Activated CD8-positive, alpha-beta memory T cell treated with anti-CD3 and anti-CD28 coated beads for 36 hours (primary cell): ENCODE data around the gene FYB2. TPM values are rescaled to one million over a fixed set of nuclear protein-coding genes. Genes with fewer than 3 reads are reported as not detected.

Source experiments
- CTCF ChIA-PET: fragments of 350-600 bp; sonication (Branson Sonifier 250); formaldehyde crosslinking; loops from one replicate; lab custom pipeline; 2021; ENCODE audit warnings: antibody characterized with exemption; lab: Charles Lee
- POLR2A ChIA-PET: fragments of 350-600 bp; sonication (Branson Sonifier 250); formaldehyde crosslinking; loops from one replicate; lab custom pipeline; 2021; ENCODE audit warnings: antibody characterized with exemption; lab: Charles Lee
- total RNA-seq, 2 experiments: library from RNA; stranded (reverse); gene quantifications; one replicate each; pipeline ENCODE4 v1.2.3, GENCODE V29; 2021

FYB2 gene
- not detected for total RNA-seq

DNA sequence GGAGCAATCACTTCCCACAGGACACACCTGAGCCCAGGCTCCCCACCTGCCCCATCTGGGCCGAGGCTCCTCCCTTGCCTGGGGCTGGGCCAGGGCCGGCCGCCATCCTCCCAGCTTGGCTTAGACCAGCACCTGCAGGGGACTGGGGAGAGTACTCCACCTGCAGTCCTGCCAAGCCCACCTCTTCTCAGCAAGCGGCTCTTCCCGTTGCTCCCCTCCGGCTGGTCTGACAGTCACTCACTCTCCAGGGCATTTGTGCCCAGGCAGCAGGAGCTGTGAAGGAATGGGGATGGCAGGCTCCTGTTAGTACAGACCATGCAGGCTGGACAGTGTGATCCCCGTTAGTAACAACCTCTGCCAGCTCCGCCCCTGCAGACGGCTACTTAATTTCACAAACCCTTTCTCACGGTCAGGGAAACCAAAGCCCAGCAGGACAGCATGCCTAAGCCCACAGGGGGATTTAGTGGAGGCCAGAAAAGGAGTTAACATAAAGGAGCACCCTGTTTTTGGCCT lies at the start of gene FYB2:
TSS of gene FYB2 (minus strand) at position 18 of the 513 bp plus-strand sequence. CDS start 114 bp downstream, outside the sequence.
- ChIA-PET POLR2A (no interaction called here), CTCF (no interaction called here)

DNA sequence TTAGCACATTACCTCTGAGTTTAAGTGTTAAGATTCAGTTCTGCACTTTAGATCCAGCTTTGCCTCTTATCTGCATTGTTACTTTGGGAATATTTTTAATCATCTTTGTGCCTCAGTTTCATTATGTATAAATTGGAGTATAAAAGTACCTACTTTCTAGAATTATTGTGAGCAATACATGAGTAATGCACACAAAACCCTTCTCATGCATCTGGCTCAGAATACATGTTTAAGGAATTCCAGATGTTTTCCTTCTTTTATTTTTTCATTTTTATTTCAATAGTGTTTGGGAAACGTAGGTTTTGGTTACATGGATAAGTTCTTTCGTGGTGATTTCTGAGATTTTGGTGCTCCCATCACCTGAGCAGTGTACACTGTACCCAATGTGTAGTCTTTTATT lies 49.6 kb upstream of the FYB2 start:
- ChIA-PET POLR2A (no interaction called here), CTCF (no interaction called here)

DNA sequence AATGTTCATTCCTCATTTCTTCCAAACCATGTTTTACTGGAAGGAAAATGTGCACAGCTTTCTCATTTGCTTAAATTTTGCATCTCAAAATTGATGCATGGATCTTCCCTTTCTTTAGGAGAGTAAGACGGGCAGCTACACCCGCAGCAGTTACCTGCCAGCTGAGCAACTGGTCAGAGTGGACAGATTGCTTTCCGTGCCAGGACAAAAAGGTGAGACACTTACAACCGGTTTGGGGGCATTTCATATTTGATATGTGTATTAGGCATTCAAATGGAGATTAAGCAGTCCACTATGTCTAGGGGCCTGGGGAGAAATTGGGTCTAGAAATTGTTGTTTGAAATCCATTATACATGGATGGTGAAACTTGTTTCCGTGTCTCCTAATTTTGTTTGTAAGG lies 48.3 kb upstream of the FYB2 start:
- ChIA-PET CTCF (no interaction called here), POLR2A (no interaction called here)

DNA sequence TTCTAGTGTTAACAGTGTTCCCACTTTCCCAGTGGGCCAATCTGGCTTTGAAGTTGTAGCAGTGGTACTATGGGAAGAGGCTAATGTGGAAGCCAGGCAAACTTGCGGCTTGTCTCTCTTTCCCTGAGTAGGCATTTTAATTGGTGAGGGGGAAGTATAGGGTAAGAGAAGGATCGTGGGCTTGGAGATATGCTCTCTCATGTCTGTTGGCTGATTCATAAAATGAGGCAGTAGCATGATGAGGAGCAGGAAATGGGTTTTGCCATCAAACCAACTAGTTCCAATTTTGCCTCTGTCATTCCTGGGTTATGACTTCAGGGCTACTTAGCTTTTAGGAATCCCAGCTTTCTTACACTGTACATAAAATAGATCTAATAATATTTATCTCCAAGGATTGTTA lies 47.5 kb upstream of the FYB2 start:
- ChIA-PET POLR2A (no interaction called here), CTCF (no interaction called here)

DNA sequence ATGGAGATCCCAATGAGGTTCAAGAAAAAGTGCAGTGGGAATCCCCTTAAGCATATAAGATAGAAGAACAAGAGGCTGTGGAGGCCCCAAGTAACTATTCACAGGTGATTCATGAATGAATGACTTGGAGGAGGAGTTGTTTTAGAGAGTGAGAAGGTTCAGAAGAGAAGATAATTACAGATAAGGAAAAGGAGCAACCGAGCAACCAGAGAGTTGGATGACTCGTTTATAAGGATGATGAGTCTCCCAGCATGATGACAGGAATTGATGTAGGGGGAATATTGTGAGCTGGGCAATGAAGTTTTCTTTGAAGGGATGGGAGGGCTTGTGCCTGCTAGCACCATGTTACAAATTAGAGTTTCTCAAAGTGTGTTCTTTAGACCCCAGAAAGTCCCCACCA lies 45.2 kb upstream of the FYB2 start:
- POLR2A ChIA-PET, result no interaction called here
- CTCF ChIA-PET, result no interaction called here

- ChIA-PET POLR2A (no interaction called here), CTCF (no interaction called here)
These were observed 44.2 kb upstream of the FYB2 start for GRCh38 chr1:56863265-56863992.

DNA sequence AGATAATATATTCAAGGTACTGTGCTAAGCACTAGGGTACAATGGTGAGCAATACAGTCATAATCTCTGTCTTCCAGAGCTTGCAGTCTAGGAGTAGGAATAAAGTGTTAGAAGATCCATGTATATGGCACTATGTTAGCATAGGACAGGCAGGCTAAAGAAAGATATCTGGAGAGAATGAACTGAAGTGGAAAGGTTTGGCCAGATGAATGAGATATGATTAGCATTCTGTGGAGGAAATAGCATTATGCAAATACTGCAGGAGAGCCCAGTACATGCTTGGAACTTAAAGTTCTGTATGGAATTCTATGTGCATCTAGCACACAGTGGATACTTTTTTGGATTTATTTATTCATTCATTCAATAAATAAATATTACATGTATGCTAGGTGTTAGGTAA lies 40.1 kb upstream of the FYB2 start:
- ChIA-PET CTCF (no interaction called here), POLR2A (no interaction called here)

DNA sequence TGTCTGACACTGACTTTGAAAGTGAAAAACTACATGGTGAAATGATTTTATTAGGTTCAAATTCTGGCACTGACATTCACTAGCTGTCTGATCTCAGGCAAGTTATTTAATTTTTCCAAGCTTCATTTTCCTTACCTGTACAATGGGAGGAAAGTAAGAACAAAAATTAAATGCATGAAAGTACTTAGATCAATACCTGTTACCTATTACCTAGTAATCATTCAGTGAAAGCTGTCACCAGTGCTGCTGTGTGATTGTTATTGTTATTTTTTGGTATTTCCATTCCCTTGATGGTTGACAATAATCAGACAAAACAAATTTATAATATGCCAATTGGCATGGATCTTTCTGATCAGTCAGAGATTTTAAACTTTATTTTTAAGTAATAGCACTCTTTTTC lies 37.0 kb upstream of the FYB2 start:
- ChIA-PET POLR2A (no interaction called here), CTCF (no interaction called here)

DNA sequence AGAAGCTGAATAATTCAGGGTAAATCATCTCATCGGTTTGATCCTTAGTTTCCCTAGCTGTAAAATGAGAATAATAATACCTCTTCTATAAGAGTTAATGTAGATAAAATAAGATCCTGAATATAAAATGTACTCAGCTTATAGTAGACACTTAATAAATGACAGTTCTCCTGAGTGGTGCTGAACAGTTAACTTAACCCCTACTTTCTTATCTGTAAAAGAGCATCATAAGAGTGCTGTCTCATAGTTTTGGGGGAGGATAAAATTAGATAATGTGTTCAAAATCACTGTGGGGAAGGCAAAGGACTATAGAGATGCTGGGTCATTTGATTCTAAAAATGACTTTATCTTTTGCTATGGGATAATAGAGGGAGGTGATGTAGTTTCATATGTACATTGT lies 36.0 kb upstream of the FYB2 start:
- POLR2A ChIA-PET, result no interaction called here

DNA sequence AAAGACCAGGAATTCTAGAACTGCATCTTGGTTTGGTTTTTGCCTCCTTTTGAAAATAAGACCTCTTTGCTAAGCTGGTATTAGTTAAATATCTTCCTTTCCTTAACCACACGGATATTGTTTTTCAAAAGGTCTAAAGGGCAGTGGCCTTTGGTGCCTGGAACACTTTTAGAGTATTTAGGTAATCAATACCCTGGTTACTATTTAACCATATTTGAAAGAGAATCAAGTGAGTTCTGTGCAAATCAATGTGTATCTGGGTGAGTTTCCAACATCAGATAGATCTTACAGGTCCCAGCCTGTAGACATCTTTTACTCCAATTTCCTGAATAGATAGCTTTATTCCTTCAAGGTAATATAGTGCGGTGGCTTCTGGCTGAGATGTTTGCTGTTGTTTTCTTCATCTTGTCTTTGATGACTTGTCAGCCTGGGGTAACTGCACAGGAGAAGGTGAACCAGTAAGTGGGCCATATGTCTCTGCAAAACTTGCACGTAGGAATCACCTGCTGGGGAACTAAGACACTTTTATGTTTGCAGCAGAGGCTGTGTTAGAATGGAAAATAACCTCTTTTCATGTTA lies 35.4 kb upstream of the FYB2 start, which contains the start of gene C8A:
TSS of gene C8A (plus strand) at position 277 of the 579 bp plus-strand sequence. CDS start at position 382, 105 bp downstream.
- POLR2A ChIA-PET, result no interaction called here
- CTCF ChIA-PET, result interaction anchor here (0.6 kb wide), 1 partner anchor 1950 kb away, joined by 3 read pairs; no protein-coding TSS in a partner anchor

More for the DNA sequence above, 36.0 kb upstream of the FYB2 start:
- CTCF ChIA-PET, result no interaction called here

DNA sequence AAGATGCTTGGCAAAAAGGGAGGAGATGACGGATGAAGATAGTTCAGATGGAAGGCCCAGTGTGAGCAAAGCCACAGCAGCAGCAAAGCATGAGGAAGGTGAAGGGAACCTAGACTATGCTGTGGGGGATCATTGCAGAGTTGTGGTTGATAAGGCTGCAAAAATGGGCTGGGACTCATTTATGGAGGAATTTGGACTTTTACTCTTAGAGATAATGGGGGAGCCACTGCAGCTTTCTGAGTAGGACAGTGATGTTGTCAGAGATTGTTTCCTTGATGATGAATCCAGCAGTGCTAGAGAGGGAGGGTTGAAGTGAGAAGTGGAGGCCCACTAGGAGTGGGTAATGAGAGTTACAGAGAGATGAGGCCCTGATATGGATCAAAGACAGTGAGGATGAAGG lies 33.3 kb upstream of the FYB2 start:
- POLR2A ChIA-PET, result no interaction called here
- CTCF ChIA-PET, result no interaction called here

GRCh38 chr1:56850922-56851321 lies 31.7 kb upstream of the FYB2 start:
- POLR2A ChIA-PET, result no interaction called here
- CTCF ChIA-PET, result no interaction called here

- POLR2A ChIA-PET, result no interaction called here
- CTCF ChIA-PET, result no interaction called here
These were observed 31.2 kb upstream of the FYB2 start for GRCh38 chr1:56850411-56850810.

GRCh38 chr1:56849750-56850149 lies 30.5 kb upstream of the FYB2 start:
- ChIA-PET CTCF (no interaction called here), POLR2A (no interaction called here)

DNA sequence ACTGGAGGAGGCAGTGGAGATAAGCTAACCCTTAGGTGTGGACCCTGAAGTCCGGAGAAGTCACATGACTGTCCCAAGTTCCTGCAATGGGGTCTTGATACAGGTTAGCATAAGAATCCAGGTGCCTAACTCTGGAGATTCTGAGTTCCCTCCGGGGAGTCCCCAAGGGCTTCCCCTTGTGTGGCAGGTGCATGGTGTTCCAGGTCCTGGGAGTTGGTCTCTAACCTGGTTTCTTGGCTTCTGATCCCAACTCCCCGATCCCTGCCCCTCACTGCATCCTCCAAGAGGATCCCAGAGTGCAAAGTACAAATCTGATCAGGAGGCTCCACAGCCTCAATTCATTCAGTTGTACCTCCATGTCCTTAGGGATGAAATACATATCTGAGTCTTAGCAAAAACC lies 26.1 kb upstream of the FYB2 start:
- POLR2A ChIA-PET, result no interaction called here
- CTCF ChIA-PET, result no interaction called here

GRCh38 chr1:56844545-56845136 lies 25.4 kb upstream of the FYB2 start:
- ChIA-PET CTCF (no interaction called here), POLR2A (no interaction called here)

GRCh38 chr1:56843544-56843943 lies 24.3 kb upstream of the FYB2 start:
- ChIA-PET POLR2A (no interaction called here), CTCF (no interaction called here)

GRCh38 chr1:56838759-56839158 lies 19.6 kb upstream of the FYB2 start:
- POLR2A ChIA-PET, result no interaction called here
- CTCF ChIA-PET, result no interaction called here

DNA sequence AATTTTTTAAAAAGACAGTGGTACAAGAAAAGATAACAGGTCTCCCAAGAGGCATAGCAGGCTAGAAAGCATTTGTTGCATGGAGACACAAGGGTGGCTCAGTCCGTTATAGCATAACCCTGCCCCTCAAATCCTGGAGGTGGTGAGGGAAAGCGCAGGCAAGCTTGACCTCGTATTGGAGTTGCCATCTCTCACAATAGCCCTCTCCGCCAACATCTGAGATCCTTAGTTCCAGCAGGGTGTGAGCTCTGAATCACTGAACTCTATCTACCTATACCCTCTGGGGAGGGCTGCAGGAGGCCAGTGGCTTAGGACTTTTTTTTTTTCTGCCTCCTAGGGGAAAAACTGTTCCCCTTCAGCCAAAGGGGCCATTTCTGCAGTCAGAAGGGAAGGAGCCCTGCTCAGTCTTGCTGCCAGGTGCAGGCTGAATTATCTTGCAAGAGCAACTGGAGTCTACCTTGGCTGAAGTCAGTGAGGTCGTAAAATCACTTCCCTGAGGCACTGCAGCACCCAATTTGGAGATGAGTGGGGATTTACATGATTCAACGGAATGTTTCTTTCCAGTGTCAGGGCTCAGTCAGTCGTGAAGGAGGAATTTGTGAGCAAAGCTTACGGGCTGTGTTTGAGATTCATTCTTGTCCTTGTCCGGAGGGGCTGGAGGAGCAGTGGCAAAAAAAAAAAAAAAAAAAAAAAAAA lies 18.2 kb upstream of the FYB2 start:
- POLR2A ChIA-PET, result no interaction called here

GRCh38 chr1:56836359-56836758 lies 17.2 kb upstream of the FYB2 start:
- ChIA-PET POLR2A (no interaction called here), CTCF (no interaction called here)

More for the DNA sequence above, 18.2 kb upstream of the FYB2 start:
- CTCF ChIA-PET, result no interaction called here
